Nephron (organoid): ENCODE data around the gene BRI3.
A peak's percentile ranks its signal among the peaks of the same experiment; 100 is the strongest.

ENCODE experiments used
- H3K27ac Mint-ChIP-seq, 3 experiments: 2 replicates each; pipeline ENCODE4 v1.8.0; 2020; ENCODE audit warnings: mixed read lengths in 3 of 3, mild to moderate bottlenecking in 2 of 3, moderate library complexity in 1 of 3
- H3K27me3 Mint-ChIP-seq: 2 replicates; pipeline ENCODE4 v1.8.0; 2021; ENCODE audit warnings: low read depth, mild to moderate bottlenecking, moderate library complexity, mixed read lengths
- H3K36me3 Mint-ChIP-seq: 2 replicates; pipeline ENCODE4 v1.8.0; 2020; ENCODE audit warnings: low read depth, mixed read lengths
- H3K4me1 Mint-ChIP-seq: 2 replicates; pipeline ENCODE4 v1.8.0; 2020; ENCODE audit warnings: mixed read lengths
- H3K4me3 Mint-ChIP-seq, 3 experiments: 2 replicates each; pipeline ENCODE4 v1.8.0; 2020; ENCODE audit warnings: mild to moderate bottlenecking in 3 of 3, mixed read lengths in 3 of 3, moderate library complexity in 2 of 3
- H3K9me3 Mint-ChIP-seq: 2 replicates; pipeline ENCODE4 v1.8.0; 2020; ENCODE audit warnings: mixed read lengths
- TF ChIP-seq, protein P1 (sequence below), 3 experiments: fragments of 200-600 bp; sonication (generic); IDR thresholded peaks; one replicate each; pipeline ENCODE4 v1.5.0; 2021; ENCODE audit warnings: antibody characterized with exemption in 3 of 3; ENCODE audit not compliant: unreplicated experiment in 3 of 3

BRI3 gene

DNA sequence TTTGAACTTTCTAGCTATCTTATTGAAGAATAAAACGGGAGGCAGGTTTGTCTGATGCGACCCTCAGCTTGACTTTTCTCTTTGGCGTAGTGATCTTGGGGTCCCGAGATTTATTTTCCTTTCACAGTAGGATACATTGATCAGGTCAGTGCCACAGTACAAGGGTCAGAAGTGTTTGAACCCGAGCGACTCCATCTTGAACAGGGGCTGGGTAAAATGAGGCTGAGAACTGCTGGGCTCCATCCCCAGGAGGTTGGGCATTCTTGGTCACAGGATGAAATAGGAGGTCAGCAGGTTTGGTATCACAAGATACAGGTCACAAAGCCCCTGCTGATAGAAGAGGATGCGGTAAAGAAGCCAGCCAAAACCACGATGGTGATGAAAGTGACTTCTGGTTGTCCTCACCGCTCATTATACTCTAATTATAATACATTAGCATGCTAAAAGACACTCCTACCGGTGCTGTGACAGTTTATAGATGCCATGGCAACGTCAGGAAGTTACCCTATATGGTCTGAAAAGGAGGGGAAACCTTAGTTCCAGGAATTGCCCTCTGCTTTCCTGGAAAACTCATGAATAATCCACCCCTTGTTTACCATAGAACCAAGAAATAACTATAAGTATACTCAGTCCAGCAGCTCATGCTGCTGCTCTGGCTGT is 26.4 kb upstream of the BRI3 start:
- TF ChIP-seq, protein P1, sequence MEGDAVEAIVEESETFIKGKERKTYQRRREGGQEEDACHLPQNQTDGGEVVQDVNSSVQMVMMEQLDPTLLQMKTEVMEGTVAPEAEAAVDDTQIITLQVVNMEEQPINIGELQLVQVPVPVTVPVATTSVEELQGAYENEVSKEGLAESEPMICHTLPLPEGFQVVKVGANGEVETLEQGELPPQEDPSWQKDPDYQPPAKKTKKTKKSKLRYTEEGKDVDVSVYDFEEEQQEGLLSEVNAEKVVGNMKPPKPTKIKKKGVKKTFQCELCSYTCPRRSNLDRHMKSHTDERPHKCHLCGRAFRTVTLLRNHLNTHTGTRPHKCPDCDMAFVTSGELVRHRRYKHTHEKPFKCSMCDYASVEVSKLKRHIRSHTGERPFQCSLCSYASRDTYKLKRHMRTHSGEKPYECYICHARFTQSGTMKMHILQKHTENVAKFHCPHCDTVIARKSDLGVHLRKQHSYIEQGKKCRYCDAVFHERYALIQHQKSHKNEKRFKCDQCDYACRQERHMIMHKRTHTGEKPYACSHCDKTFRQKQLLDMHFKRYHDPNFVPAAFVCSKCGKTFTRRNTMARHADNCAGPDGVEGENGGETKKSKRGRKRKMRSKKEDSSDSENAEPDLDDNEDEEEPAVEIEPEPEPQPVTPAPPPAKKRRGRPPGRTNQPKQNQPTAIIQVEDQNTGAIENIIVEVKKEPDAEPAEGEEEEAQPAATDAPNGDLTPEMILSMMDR (IDR thresholded peaks at IDR 0.05; ENCODE audit: unreplicated experiment in 3 of 3): no peak
- H3K9me3 Mint-ChIP-seq: no peaks in the 10 kb centered on the region
- H3K4me1 Mint-ChIP-seq: peaks cover 19% of the 10 kb centered on the region

DNA sequence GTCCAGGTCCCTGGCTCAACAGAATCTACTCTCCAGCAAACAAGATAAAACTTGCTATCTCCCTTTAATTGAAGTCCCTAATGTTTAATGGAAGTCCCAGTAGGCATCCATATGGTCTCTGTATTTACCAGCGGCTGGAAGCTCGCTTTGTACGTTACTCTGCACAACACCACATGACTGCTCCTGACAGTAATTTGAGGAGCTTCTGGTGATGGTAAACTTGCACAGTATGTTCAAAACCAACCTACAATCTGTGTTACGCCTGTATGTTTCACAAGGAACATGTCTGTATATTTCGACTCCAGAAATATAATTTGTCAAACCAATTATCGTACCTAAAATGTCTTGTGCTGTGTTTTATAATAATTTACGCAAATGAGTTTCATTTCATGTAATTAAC is 25.1 kb upstream of the BRI3 start:
- TF ChIP-seq, protein P1 (IDR thresholded peaks at IDR 0.05; ENCODE audit: unreplicated experiment in 3 of 3): no peak
- no peak overlapping the region for H3K4me3 Mint-ChIP-seq
- H3K36me3 Mint-ChIP-seq: peaks cover 10% of the 10 kb centered on the region
- H3K27me3 Mint-ChIP-seq: no peaks in the 10 kb centered on the region
- H3K9me3 Mint-ChIP-seq: no peaks in the 10 kb centered on the region
- peaks cover 7% of the 10 kb centered on the region for H3K4me1 Mint-ChIP-seq
- H3K27ac Mint-ChIP-seq: no peak overlapping the region

More for the DNA sequence above, 26.4 kb upstream of the BRI3 start:
- peak overlapping the region; percentile 13 to 62 (median 50) for H3K4me3 Mint-ChIP-seq
- H3K27ac Mint-ChIP-seq: no peak overlapping the region
- no peaks in the 10 kb centered on the region for H3K27me3 Mint-ChIP-seq
- H3K36me3 Mint-ChIP-seq: peaks cover 10% of the 10 kb centered on the region

DNA sequence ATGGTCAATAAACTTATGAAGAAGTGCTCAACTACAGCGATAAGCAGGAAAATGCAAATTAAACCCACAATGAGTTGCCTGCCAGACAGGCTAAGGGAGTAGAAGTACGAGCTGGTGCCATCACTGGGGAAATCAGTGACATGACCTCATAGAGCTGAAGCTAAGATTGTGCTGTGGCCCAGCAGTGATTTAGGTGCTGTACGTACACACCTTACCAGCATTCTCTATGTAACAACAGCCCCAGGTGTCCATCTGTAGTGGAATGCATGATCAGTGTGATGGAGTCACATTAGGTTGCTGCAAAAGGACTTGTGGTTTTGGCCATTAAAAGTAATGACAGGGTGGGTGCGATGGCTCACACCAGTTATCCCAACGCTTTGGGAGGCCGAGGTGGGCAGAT is 23.8 kb upstream of the BRI3 start:
- H3K36me3 Mint-ChIP-seq: peaks cover 21% of the 10 kb centered on the region
- H3K27me3 Mint-ChIP-seq: no peaks in the 10 kb centered on the region
- H3K9me3 Mint-ChIP-seq: no peaks in the 10 kb centered on the region
- no peak overlapping the region for H3K4me3 Mint-ChIP-seq
- TF ChIP-seq, protein P1 (IDR thresholded peaks at IDR 0.05; ENCODE audit: unreplicated experiment in 3 of 3): no peak
- H3K27ac Mint-ChIP-seq: no peak overlapping the region
- H3K4me1 Mint-ChIP-seq: peaks cover 3% of the 10 kb centered on the region

DNA sequence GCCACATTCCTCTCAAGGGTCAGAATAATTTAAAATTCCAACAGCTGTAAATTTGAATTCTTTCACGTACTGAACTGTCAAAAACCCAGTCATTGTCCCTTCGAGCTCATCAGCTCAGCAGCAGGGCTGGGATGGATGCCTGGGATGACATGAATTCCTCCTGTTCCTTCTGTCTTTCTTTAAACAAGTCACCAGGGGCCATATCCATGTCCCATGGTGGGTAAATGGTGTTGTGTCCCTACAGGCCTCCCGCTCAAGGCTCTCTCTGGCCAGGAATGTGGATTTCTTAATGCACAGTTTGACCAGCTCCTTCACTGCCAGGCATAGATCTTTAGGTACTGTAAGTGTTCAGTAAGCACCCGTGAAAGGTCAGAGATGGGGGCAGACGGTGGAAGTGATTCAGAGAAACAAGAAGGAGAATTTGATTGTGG is 15.6 kb upstream of the BRI3 start:
- no peaks in the 10 kb centered on the region for H3K9me3 Mint-ChIP-seq
- H3K27ac Mint-ChIP-seq: peak overlapping the region in 2 of 3 experiments; percentile 46 to 49
- TF ChIP-seq, protein P1 (IDR thresholded peaks at IDR 0.05; ENCODE audit: unreplicated experiment in 3 of 3): no peak
- peaks cover 26% of the 10 kb centered on the region for H3K36me3 Mint-ChIP-seq
- no peak overlapping the region for H3K4me3 Mint-ChIP-seq
- H3K4me1 Mint-ChIP-seq: peaks cover 5% of the 10 kb centered on the region
- no peaks in the 10 kb centered on the region for H3K27me3 Mint-ChIP-seq

DNA sequence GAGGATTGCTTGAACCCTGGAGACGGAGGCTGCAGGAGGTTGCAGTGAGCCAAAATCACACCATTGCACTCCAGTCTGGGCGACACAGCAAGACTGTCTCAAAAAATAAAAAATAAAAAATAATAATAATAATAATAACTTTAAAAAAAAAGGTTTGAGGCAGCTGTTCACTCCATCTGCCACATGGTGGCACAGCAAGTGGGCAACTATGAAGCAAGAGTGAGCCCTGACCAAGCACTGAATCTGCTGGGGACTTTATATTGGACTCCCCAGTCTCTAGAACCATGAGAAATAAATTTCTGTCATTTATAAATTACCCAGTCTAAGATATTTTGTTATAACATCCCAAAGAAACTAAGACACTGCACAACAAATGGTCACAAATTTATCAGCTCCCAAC is 14.6 kb upstream of the BRI3 start:
- Mint-ChIP-seq H3K4me1 (peaks cover 5% of the 10 kb centered on the region), H3K27ac (no peak overlapping the region), H3K36me3 (peaks cover 23% of the 10 kb centered on the region), H3K4me3 (no peak overlapping the region), H3K27me3 (no peaks in the 10 kb centered on the region), H3K9me3 (no peaks in the 10 kb centered on the region)
- TF ChIP-seq, protein P1 (IDR thresholded peaks at IDR 0.05; ENCODE audit: unreplicated experiment in 3 of 3): no peak

DNA sequence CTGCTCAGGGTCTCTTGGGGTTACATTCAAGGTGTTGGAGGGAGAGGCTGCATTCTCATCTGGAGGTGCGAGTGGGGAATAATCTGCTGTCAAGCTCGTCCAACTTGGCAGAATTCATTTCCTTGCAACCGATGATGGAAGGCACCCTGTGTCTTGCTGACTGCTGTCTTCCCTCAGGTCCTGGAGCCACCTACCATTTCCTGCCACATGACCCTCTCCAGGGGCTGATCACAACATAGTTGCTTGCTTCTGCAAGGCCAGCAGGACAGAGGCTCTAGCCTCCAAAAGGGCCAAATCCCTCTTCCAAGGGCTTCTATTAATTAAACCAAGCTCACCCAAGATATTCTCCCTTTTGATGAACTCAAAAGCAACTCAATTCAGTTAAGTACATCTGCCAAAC is 14.2 kb upstream of the BRI3 start:
- Mint-ChIP-seq H3K9me3 (no peaks in the 10 kb centered on the region), H3K4me1 (peaks cover 5% of the 10 kb centered on the region), H3K27ac (no peak overlapping the region), H3K27me3 (no peaks in the 10 kb centered on the region), H3K36me3 (peaks cover 18% of the 10 kb centered on the region), H3K4me3 (no peak overlapping the region)
- TF ChIP-seq, protein P1 (IDR thresholded peaks at IDR 0.05; ENCODE audit: unreplicated experiment in 3 of 3): no peak
